Hepatocyte (in vitro differentiated cells): ENCODE results near the gene ARPP21. TPM values are rescaled to one million over a fixed set of nuclear protein-coding genes. Genes with fewer than 3 reads are reported as not detected.

Source experiments
- DNase-seq: peaks from one replicate; pipeline ENCODE4 v3.0.0-alpha.2; 2016; ENCODE audit warnings: low spot score
- H2AFZ ChIP-seq: fragments of 200-600 bp; sonication (generic); 2 replicates; pipeline ENCODE4 v1.6.0; 2016; ENCODE audit warnings: antibody characterized with exemption, mild to moderate bottlenecking
- H3K27ac ChIP-seq: fragments of 200-600 bp; sonication (generic); 2 replicates; pipeline ENCODE4 v1.5.1; 2016; ENCODE audit warnings: mild to moderate bottlenecking
- H3K27me3 ChIP-seq: fragments of 200-600 bp; sonication (generic); 2 replicates; pipeline ENCODE4 v1.6.1; 2016
- H3K36me3 ChIP-seq: fragments of 200-600 bp; sonication (generic); replicated peaks from 2 replicates; pipeline ENCODE4 v1.5.1; 2016; ENCODE audit warnings: low read depth; ENCODE audit not compliant: insufficient read depth
- H3K4me1 ChIP-seq: fragments of 200-600 bp; sonication (generic); 2 replicates; pipeline ENCODE4 v1.5.1; 2016; ENCODE audit warnings: mild to moderate bottlenecking, moderate library complexity; ENCODE audit not compliant: insufficient read depth
- H3K4me2 ChIP-seq: fragments of 200-600 bp; sonication (generic); 2 replicates; pipeline ENCODE4 v1.6.0; 2016
- H3K4me3 ChIP-seq: fragments of 200-600 bp; sonication (generic); 2 replicates; pipeline ENCODE4 v1.5.1; 2016; ENCODE audit warnings: mild to moderate bottlenecking
- H3K79me2 ChIP-seq: fragments of 200-600 bp; sonication (generic); 2 replicates; pipeline ENCODE4 v1.6.0; 2017; ENCODE audit warnings: mild to moderate bottlenecking
- H3K9me2 ChIP-seq: fragments of 200-600 bp; sonication (generic); replicated peaks from 2 replicates; pipeline ENCODE4 v1.6.0; 2017; ENCODE audit warnings: mild to moderate bottlenecking; ENCODE audit not compliant: insufficient read depth
- H3K9me3 ChIP-seq: fragments of 200-600 bp; sonication (generic); 2 replicates; pipeline ENCODE4 v1.5.1; 2016; ENCODE audit warnings: low read depth, mild to moderate bottlenecking
- H4K20me1 ChIP-seq: fragments of 200-600 bp; sonication (generic); 2 replicates; pipeline ENCODE4 v1.6.0; 2016; ENCODE audit warnings: mild to moderate bottlenecking; ENCODE audit not compliant: insufficient read depth, poor library complexity, severe bottlenecking
- CTCF ChIP-seq: fragments of 200-600 bp; sonication (generic); IDR thresholded peaks from 2 replicates; pipeline ENCODE4 v1.5.1; 2016; ENCODE audit warnings: antibody characterized with exemption, mild to moderate bottlenecking; ENCODE audit not compliant: poor library complexity
- EZH2 ChIP-seq: fragments of 200-600 bp; sonication (generic); IDR thresholded peaks from 2 replicates; pipeline ENCODE4 v1.6.1; 2016; ENCODE audit warnings: antibody characterized with exemption, mild to moderate bottlenecking, borderline replicate concordance
- EZH2phosphoT487 ChIP-seq: fragments of 200-600 bp; sonication (generic); IDR thresholded peaks from one replicate; pipeline ENCODE4 v1.6.1; 2018; ENCODE audit warnings: antibody characterized with exemption, mild to moderate bottlenecking, low read depth, moderate library complexity; ENCODE audit not compliant: unreplicated experiment, severe bottlenecking
- WGBS: methylation state at CpG from one replicate; pipeline ENCODE4 v1.1.6; 2016; ENCODE audit warnings: low lambda C conversion rate; ENCODE audit errors: missing lambda C conversion rate; 5-methylcytosine and 5-hydroxymethylcytosine counted together
- polyA plus RNA-seq: library from polyadenylated mRNA; unstranded; fragments of >200 nt; fragmentation: Nextera tagmentation; extraction: Ambion mirVana; gene quantifications from 2 replicates; pipeline ENCODE4 v1.2.1, GENCODE V29; 2016
- total RNA-seq: library from RNA; depleted of rRNA; stranded (reverse); fragments of >200 nt; gene quantifications from 2 replicates; pipeline ENCODE4 v1.2.3, GENCODE V29; 2014

The ARPP21 gene
- total and polyA plus RNA-seq, 2 experiments from 2014 or later, result 0.19 TPM; not detected in 1

DNA sequence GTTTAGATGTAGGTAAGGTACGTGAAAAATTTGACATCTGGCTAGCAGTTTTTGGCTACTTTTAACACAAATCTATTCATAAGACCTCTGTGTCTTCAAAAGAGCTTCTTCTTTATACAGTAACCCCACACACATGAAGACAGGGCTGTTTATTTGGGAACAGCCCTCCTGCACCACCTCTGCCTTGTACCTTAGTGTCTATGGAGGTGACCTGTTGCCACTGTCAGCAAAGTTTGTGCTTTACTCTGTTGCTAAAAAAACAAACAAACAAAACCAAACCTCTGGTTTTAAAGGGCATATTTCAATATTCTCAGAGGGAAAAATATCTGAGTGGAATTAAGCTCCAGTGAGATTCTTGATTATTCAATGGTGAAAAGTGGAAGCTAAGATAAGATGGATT, 122.0 kb downstream of the ARPP21 start:
- TF ChIP-seq EZH2phosphoT487 (no peak), EZH2 (no peak), CTCF (no peak)
- no peaks in the 10 kb centered on the region for H4K20me1 ChIP-seq
- DNase-seq, result no peak
- no peak overlapping the region for H2AFZ ChIP-seq
- no peaks in the 10 kb centered on the region for H3K79me2 ChIP-seq
- H3K36me3 ChIP-seq, result no peaks in the 10 kb centered on the region
- no peak overlapping the region for H3K4me3 ChIP-seq
- H3K9me2 ChIP-seq, result no peaks in the 10 kb centered on the region
- H3K27ac ChIP-seq, result no peak overlapping the region
- no peak overlapping the region for H3K4me2 ChIP-seq
- WGBS, result 88% methylated on average over 1 of the region's 1 CpG
- H3K9me3 ChIP-seq, result no peaks in the 10 kb centered on the region
- no peaks in the 10 kb centered on the region for H3K27me3 ChIP-seq
- no peaks in the 10 kb centered on the region for H3K4me1 ChIP-seq

DNA sequence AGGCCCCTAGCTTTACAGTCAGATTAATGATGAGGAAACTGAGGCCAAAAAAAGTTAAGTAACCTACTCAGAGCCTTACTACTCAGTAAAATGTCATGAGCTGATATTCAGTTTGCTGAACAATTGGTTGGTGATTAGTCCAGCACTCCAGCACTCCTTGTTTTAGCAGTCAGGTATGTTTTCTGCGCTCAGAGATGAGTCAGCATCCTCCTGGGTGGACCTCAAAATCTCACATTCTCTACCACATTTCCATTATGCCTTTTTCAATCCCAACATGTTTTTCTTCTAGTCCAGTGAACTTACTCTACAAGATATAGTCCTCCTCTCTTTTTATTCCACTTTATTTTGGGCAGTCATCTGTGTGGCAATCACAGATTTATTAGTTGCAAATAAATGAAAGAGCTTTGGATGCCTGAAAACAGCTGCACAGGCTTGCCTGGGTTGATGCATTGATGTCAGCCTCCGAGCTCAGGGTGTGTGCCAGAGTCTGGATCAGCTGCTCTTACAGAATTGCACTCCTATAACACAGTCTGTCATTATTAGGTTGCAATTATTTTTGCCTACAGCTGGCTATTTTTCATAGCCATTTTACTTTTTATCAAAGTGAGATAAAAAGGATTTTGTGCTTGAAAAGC, 133.2 kb downstream of the ARPP21 start:
- 87% methylated on average over 2 of the region's 2 CpGs for WGBS
- Histone ChIP-seq H3K9me3 (no peaks in the 10 kb centered on the region), H3K36me3 (no peaks in the 10 kb centered on the region), H2AFZ (no peak overlapping the region), H3K79me2 (no peaks in the 10 kb centered on the region), H3K27me3 (no peaks in the 10 kb centered on the region), H3K4me2 (no peak overlapping the region), H4K20me1 (no peaks in the 10 kb centered on the region), H3K4me1 (no peaks in the 10 kb centered on the region), H3K27ac (no peak overlapping the region), H3K4me3 (no peak overlapping the region), H3K9me2 (no peaks in the 10 kb centered on the region)
- no peak for TF ChIP-seq CTCF
- TF ChIP-seq EZH2phosphoT487, result no peak
- TF ChIP-seq EZH2, result no peak
- DNase-seq, result no peak

DNA sequence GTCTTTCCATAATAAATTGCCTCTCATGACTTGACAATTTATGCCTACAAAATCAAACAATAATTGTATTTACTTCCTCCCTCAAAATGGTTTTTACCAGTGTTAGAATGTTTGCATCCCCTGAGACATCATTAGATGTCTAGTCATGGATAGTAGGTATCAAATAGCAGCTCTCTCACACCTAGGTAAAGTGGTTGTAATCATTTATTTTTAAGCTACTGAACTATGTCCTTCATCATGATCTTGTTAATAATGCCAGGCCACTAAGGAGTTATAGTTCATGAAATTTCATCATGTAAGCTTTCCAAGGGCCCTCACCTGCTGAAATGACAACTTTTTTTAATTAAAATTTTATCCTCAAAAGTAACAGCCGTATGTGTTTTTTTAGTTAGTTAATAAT, 134.1 kb downstream of the ARPP21 start:
- no peak overlapping the region for H3K4me3 ChIP-seq
- WGBS, result 97% methylated on average over 1 of the region's 1 CpG
- TF ChIP-seq EZH2 (no peak), CTCF (no peak), EZH2phosphoT487 (no peak)
- H3K9me3 ChIP-seq, result no peaks in the 10 kb centered on the region
- H3K27me3 ChIP-seq, result no peaks in the 10 kb centered on the region
- H3K4me2 ChIP-seq, result no peak overlapping the region
- no peaks in the 10 kb centered on the region for H3K9me2 ChIP-seq
- no peaks in the 10 kb centered on the region for H3K79me2 ChIP-seq
- no peak for DNase-seq
- H2AFZ ChIP-seq, result no peak overlapping the region
- H3K27ac ChIP-seq, result no peak overlapping the region
- no peaks in the 10 kb centered on the region for H4K20me1 ChIP-seq
- H3K36me3 ChIP-seq, result no peaks in the 10 kb centered on the region
- H3K4me1 ChIP-seq, result no peaks in the 10 kb centered on the region
